Measurements from ENCODE around the gene TFEB.

Gene TFEB

GRCh38 chr6:41735427-41736185, at the start of gene TFEB:
Gene TFEB (minus strand): TSS chr6:41735608. CDS start chr6:41691213, 44,395 bp downstream.
- no peak within 1 kb of the TSS for H3K27ac ChIP-seq (ENCODE audit: low read depth, low read length)
- no peaks in the 10 kb centered on the region for H3K79me2 ChIP-seq (ENCODE audit: control insufficient read depth, insufficient read depth, low read length, unreplicated experiment)
- H2AFZ ChIP-seq (ENCODE audit: low read length, unreplicated experiment) = peak within 1 kb of the TSS; percentile 98
- no peaks in the 10 kb centered on the region for H3K27me3 ChIP-seq (ENCODE audit: insufficient read depth, low read length)
- H3K36me3 ChIP-seq (ENCODE audit: insufficient read depth, low read length) = no peaks in the 10 kb centered on the region
- H3K4me3 ChIP-seq (ENCODE audit: low read depth, low read length) = peak within 1 kb of the TSS; percentile 77
- H3K4me1 ChIP-seq (ENCODE audit: control insufficient read depth, insufficient read depth, low read length, unreplicated experiment) = peaks cover 20% of the 10 kb centered on the region

DNA sequence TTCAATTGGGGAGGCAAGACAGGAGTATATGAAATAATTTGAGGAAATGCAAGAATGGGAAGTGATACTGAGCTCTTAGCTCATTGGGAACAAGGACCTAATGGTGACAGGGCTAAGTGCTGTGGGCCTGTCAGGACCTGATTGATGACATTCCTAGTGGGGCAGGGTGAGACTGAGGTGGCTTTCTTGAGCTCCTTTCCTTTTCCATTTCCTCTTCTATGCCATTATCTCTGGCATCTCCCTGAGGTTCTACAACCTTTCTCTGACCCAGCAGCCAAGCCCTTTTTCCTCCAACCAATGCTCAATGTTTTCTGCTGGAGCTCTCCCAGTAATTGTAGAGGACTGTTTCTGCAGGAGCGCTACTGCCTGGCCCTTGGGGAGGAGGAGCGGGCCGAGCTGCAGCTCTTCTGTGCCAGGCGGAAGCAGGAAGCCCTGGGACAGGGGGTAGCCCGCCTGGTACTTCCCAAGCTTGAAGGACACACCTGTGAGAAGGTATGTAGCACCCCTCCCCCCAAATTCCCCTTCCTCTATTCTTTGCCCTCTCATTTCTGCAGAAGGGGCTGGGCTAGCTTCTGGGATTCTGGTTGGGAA, 49.3 kb upstream of the TFEB start:
- H3K4me1 ChIP-seq (ENCODE audit: control insufficient read depth, insufficient read depth, low read length, unreplicated experiment) = peaks cover 22% of the 10 kb centered on the region
- H3K27me3 ChIP-seq (ENCODE audit: insufficient read depth, low read length) = no peaks in the 10 kb centered on the region
- H3K27ac ChIP-seq (ENCODE audit: low read depth, low read length) = no peak overlapping the region
- no peak overlapping the region for H3K4me3 ChIP-seq (ENCODE audit: low read depth, low read length)
- peaks cover 18% of the 10 kb centered on the region for H3K79me2 ChIP-seq (ENCODE audit: control insufficient read depth, insufficient read depth, low read length, unreplicated experiment)
- no peak overlapping the region for H2AFZ ChIP-seq (ENCODE audit: low read length, unreplicated experiment)
- H3K36me3 ChIP-seq (ENCODE audit: insufficient read depth, low read length) = peaks cover 9% of the 10 kb centered on the region

- Histone ChIP-seq H3K27me3 (ENCODE audit: insufficient read depth, low read length) (no peaks in the 10 kb centered on the region), H3K27ac (ENCODE audit: low read depth, low read length) (no peak overlapping the region), H2AFZ (ENCODE audit: low read length, unreplicated experiment) (no peak overlapping the region), H3K79me2 (ENCODE audit: control insufficient read depth, insufficient read depth, low read length, unreplicated experiment) (peaks cover 12% of the 10 kb centered on the region), H3K4me3 (ENCODE audit: low read depth, low read length) (no peak overlapping the region), H3K4me1 (ENCODE audit: control insufficient read depth, insufficient read depth, low read length, unreplicated experiment) (peaks cover 20% of the 10 kb centered on the region), H3K36me3 (ENCODE audit: insufficient read depth, low read length) (no peaks in the 10 kb centered on the region)
These were observed 47.8 kb upstream of the TFEB start for GRCh38 chr6:41783106-41783780.

DNA sequence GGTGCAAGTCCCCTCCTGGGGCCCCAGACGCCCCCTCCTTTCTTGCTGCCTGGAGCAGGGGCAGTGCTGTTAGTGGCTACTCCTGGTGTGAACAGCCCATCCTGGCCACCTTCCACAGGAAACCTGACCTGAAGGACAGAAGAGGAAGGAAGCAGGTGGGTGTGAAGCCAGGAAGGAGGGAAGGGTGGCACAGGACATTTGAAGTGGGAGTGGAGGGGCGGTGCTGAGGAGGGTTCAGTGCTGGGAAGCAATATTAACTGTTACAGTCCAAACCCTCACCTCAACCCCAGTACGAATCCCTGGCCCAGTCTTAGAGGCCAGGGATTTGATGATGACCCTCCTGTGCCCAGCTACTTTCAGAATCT, 45.9 kb upstream of the TFEB start:
- H3K4me1 ChIP-seq (ENCODE audit: control insufficient read depth, insufficient read depth, low read length, unreplicated experiment) = peaks cover 20% of the 10 kb centered on the region
- H3K4me3 ChIP-seq (ENCODE audit: low read depth, low read length) = peak overlapping the region; percentile 75
- H3K27me3 ChIP-seq (ENCODE audit: insufficient read depth, low read length) = no peaks in the 10 kb centered on the region
- no peak overlapping the region for H2AFZ ChIP-seq (ENCODE audit: low read length, unreplicated experiment)
- no peak overlapping the region for H3K27ac ChIP-seq (ENCODE audit: low read depth, low read length)
- 0 out of 2 replicates have a peak, but pooled peaks cover 3% of the 10 kb centered on the region for H3K36me3 ChIP-seq (ENCODE audit: insufficient read depth, low read length)
- peaks cover 7% of the 10 kb centered on the region for H3K79me2 ChIP-seq (ENCODE audit: control insufficient read depth, insufficient read depth, low read length, unreplicated experiment)

GRCh38 chr6:41780551-41781365, 45.4 kb upstream of the TFEB start, which contains the start of gene PRICKLE4:
Gene PRICKLE4 (plus strand): TSS chr6:41780782. CDS start chr6:41783474, 2,692 bp downstream.
- Histone ChIP-seq H3K36me3 (ENCODE audit: insufficient read depth, low read length) (0 out of 2 replicates have a peak, but pooled peaks cover 3% of the 10 kb centered on the region), H3K4me1 (ENCODE audit: control insufficient read depth, insufficient read depth, low read length, unreplicated experiment) (peaks cover 17% of the 10 kb centered on the region), H3K79me2 (ENCODE audit: control insufficient read depth, insufficient read depth, low read length, unreplicated experiment) (peaks cover 7% of the 10 kb centered on the region), H2AFZ (ENCODE audit: low read length, unreplicated experiment) (peak within 1 kb of the TSS; percentile 57), H3K27me3 (ENCODE audit: insufficient read depth, low read length) (no peaks in the 10 kb centered on the region), H3K4me3 (ENCODE audit: low read depth, low read length) (peak within 1 kb of the TSS; percentile 75), H3K27ac (ENCODE audit: low read depth, low read length) (no peak within 1 kb of the TSS)

- Histone ChIP-seq H2AFZ (ENCODE audit: low read length, unreplicated experiment) (peak within 1 kb of the TSS; percentile 86), H3K4me3 (ENCODE audit: low read depth, low read length) (peak within 1 kb of the TSS; percentile 75), H3K4me1 (ENCODE audit: control insufficient read depth, insufficient read depth, low read length, unreplicated experiment) (peaks cover 14% of the 10 kb centered on the region), H3K79me2 (ENCODE audit: control insufficient read depth, insufficient read depth, low read length, unreplicated experiment) (peaks cover 7% of the 10 kb centered on the region), H3K36me3 (ENCODE audit: insufficient read depth, low read length) (0 out of 2 replicates have a peak, but pooled peaks cover 3% of the 10 kb centered on the region), H3K27me3 (ENCODE audit: insufficient read depth, low read length) (no peaks in the 10 kb centered on the region), H3K27ac (ENCODE audit: low read depth, low read length) (no peak within 1 kb of the TSS)
These were observed 44.6 kb upstream of the TFEB start, which contains the start of gene FRS3 for GRCh38 chr6:41779788-41780550. Gene FRS3 (minus strand): TSS chr6:41779900. CDS start chr6:41776987, 2,913 bp downstream.

- Histone ChIP-seq H3K27me3 (ENCODE audit: insufficient read depth, low read length) (no peaks in the 10 kb centered on the region), H3K36me3 (ENCODE audit: insufficient read depth, low read length) (0 out of 2 replicates have a peak, but pooled peaks cover 3% of the 10 kb centered on the region), H3K79me2 (ENCODE audit: control insufficient read depth, insufficient read depth, low read length, unreplicated experiment) (peaks cover 7% of the 10 kb centered on the region), H3K27ac (ENCODE audit: low read depth, low read length) (no peak overlapping the region), H3K4me1 (ENCODE audit: control insufficient read depth, insufficient read depth, low read length, unreplicated experiment) (peaks cover 14% of the 10 kb centered on the region), H3K4me3 (ENCODE audit: low read depth, low read length) (peak overlapping the region; percentile 75), H2AFZ (ENCODE audit: low read length, unreplicated experiment) (peak overlapping the region; percentile 86)
These were observed 43.9 kb upstream of the TFEB start for GRCh38 chr6:41779336-41779735.

DNA sequence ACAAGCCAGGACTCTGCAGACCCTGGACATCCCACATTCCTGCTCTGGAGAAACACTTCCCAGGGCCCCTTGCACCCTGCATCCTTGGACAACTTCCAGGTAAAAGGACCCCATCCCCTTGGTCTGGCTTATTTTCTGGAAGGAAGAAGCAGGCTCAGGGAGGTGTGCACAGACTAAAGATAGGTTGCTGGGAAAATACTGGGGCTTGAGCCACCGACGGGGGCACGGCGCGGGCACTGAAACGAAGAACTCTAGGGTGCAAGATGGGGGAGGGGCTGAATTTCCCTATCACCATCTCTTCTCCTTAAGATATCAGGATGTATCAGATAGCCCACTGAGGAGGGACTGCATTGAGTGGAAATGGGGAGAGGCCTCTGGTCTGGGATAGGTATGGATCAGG, 43.5 kb upstream of the TFEB start:
- Histone ChIP-seq H3K4me3 (ENCODE audit: low read depth, low read length) (peak overlapping the region; percentile 75), H3K4me1 (ENCODE audit: control insufficient read depth, insufficient read depth, low read length, unreplicated experiment) (peaks cover 14% of the 10 kb centered on the region), H3K27me3 (ENCODE audit: insufficient read depth, low read length) (no peaks in the 10 kb centered on the region), H3K36me3 (ENCODE audit: insufficient read depth, low read length) (0 out of 2 replicates have a peak, but pooled peaks cover 3% of the 10 kb centered on the region), H3K79me2 (ENCODE audit: control insufficient read depth, insufficient read depth, low read length, unreplicated experiment) (peaks cover 7% of the 10 kb centered on the region), H2AFZ (ENCODE audit: low read length, unreplicated experiment) (peak overlapping the region; percentile 86), H3K27ac (ENCODE audit: low read depth, low read length) (no peak overlapping the region)

GRCh38 chr6:41777551-41778285, 42.3 kb upstream of the TFEB start:
- no peak overlapping the region for H3K4me3 ChIP-seq (ENCODE audit: low read depth, low read length)
- peaks cover 7% of the 10 kb centered on the region for H3K79me2 ChIP-seq (ENCODE audit: control insufficient read depth, insufficient read depth, low read length, unreplicated experiment)

More at GRCh38 chr6:41777551-41778285, 42.3 kb upstream of the TFEB start:
- Histone ChIP-seq H3K4me1 (ENCODE audit: control insufficient read depth, insufficient read depth, low read length, unreplicated experiment) (peaks cover 14% of the 10 kb centered on the region), H2AFZ (ENCODE audit: low read length, unreplicated experiment) (no peak overlapping the region), H3K27ac (ENCODE audit: low read depth, low read length) (no peak overlapping the region), H3K27me3 (ENCODE audit: insufficient read depth, low read length) (no peaks in the 10 kb centered on the region), H3K36me3 (ENCODE audit: insufficient read depth, low read length) (0 out of 2 replicates have a peak, but pooled peaks cover 3% of the 10 kb centered on the region)
